Measurements from ENCODE around the gene RASGRF1.
"Not testable (repeated sequence)": the region's sequence is repeated elsewhere in the genome, so short reads cannot be mapped to it uniquely, and the experiment has no call there.

RASGRF1 gene

GRCh38 chr15:78930577-78931388 is 159.8 kb downstream of the RASGRF1 start:
- in situ Hi-C loops (cut with HindIII; ENCODE audit: low pct_ligation_motif_present, low pct_unique_long_range_greater_than_20kb, low sequenced_read_pairs) = no loop called here
- DNase-seq = peak; percentile 70

- no peak for DNase-seq
- in situ Hi-C loops (cut with HindIII; ENCODE audit: low pct_ligation_motif_present, low pct_unique_long_range_greater_than_20kb, low sequenced_read_pairs) = no loop called here
Observed at GRCh38 chr15:78929536-78930264, 160.9 kb downstream of the RASGRF1 start.

- in situ Hi-C loops (cut with HindIII; ENCODE audit: low pct_ligation_motif_present, low pct_unique_long_range_greater_than_20kb, low sequenced_read_pairs) = no loop called here
- no peak for DNase-seq
Observed at GRCh38 chr15:78928616-78929093, 161.9 kb downstream of the RASGRF1 start.

- in situ Hi-C loops (cut with HindIII; ENCODE audit: low pct_ligation_motif_present, low pct_unique_long_range_greater_than_20kb, low sequenced_read_pairs); DNase-seq: not testable (repeated sequence)
Observed at GRCh38 chr15:78928176-78928575, 162.4 kb downstream of the RASGRF1 start.

GRCh38 chr15:78927077-78927790 is 163.3 kb downstream of the RASGRF1 start:
- in situ Hi-C loops (cut with HindIII; ENCODE audit: low pct_ligation_motif_present, low pct_unique_long_range_greater_than_20kb, low sequenced_read_pairs) = no loop called here
- no peak for DNase-seq

- in situ Hi-C loops (cut with HindIII; ENCODE audit: low pct_ligation_motif_present, low pct_unique_long_range_greater_than_20kb, low sequenced_read_pairs) = no loop called here
- no peak for DNase-seq
Observed at GRCh38 chr15:78925956-78926743, 164.4 kb downstream of the RASGRF1 start.

GRCh38 chr15:78925076-78925624 is 165.4 kb downstream of the RASGRF1 start:
- no peak for DNase-seq
- in situ Hi-C loops (cut with HindIII; ENCODE audit: low pct_ligation_motif_present, low pct_unique_long_range_greater_than_20kb, low sequenced_read_pairs) = no loop called here

GRCh38 chr15:78923480-78924360 is 166.9 kb downstream of the RASGRF1 start:
- no peak for DNase-seq
- in situ Hi-C loops (cut with HindIII; ENCODE audit: low pct_ligation_motif_present, low pct_unique_long_range_greater_than_20kb, low sequenced_read_pairs) = no loop called here

GRCh38 chr15:78923015-78923414 is 167.6 kb downstream of the RASGRF1 start:
- DNase-seq = no peak
- in situ Hi-C loops (cut with HindIII; ENCODE audit: low pct_ligation_motif_present, low pct_unique_long_range_greater_than_20kb, low sequenced_read_pairs) = no loop called here

- in situ Hi-C loops (cut with HindIII; ENCODE audit: low pct_ligation_motif_present, low pct_unique_long_range_greater_than_20kb, low sequenced_read_pairs) = no loop called here
- no peak for DNase-seq
Observed at GRCh38 chr15:78922527-78922926, 168.1 kb downstream of the RASGRF1 start.

GRCh38 chr15:78921940-78922339 is 168.6 kb downstream of the RASGRF1 start:
- in situ Hi-C loops (cut with HindIII; ENCODE audit: low pct_ligation_motif_present, low pct_unique_long_range_greater_than_20kb, low sequenced_read_pairs) = no loop called here
- no peak for DNase-seq

GRCh38 chr15:78921517-78921916 is 169.1 kb downstream of the RASGRF1 start:
- DNase-seq = no peak
- in situ Hi-C loops (cut with HindIII; ENCODE audit: low pct_ligation_motif_present, low pct_unique_long_range_greater_than_20kb, low sequenced_read_pairs) = no loop called here

GRCh38 chr15:78917888-78918287 is 172.7 kb downstream of the RASGRF1 start:
- no peak for DNase-seq
- in situ Hi-C loops (cut with HindIII; ENCODE audit: low pct_ligation_motif_present, low pct_unique_long_range_greater_than_20kb, low sequenced_read_pairs) = no loop called here

GRCh38 chr15:78916088-78916487 is 174.5 kb downstream of the RASGRF1 start:
- DNase-seq = no peak
- in situ Hi-C loops (cut with HindIII; ENCODE audit: low pct_ligation_motif_present, low pct_unique_long_range_greater_than_20kb, low sequenced_read_pairs) = no loop called here

GRCh38 chr15:78915341-78916087 is 175.1 kb downstream of the RASGRF1 start:
- DNase-seq = no peak
- in situ Hi-C loops (cut with HindIII; ENCODE audit: low pct_ligation_motif_present, low pct_unique_long_range_greater_than_20kb, low sequenced_read_pairs) = no loop called here

- DNase-seq = peak; percentile 12
Observed at GRCh38 chr15:78914027-78914764, 176.4 kb downstream of the RASGRF1 start.

More at GRCh38 chr15:78914027-78914764, 176.4 kb downstream of the RASGRF1 start:
- in situ Hi-C loops (cut with HindIII; ENCODE audit: low pct_ligation_motif_present, low pct_unique_long_range_greater_than_20kb, low sequenced_read_pairs) = no loop called here
